Small intestine (tissue), 7 donors: ENCODE data around the gene TMEM217. TPM values are rescaled to one million over a fixed set of nuclear protein-coding genes. Genes with fewer than 3 reads are reported as not detected.
A peak's percentile ranks its signal among the peaks of the same experiment; 100 is the strongest.
"Not testable (repeated sequence)": the region's sequence is repeated elsewhere in the genome, so short reads cannot be mapped to it uniquely, and the experiment has no call there.

Experiments
- DNase-seq, 2 donors: peaks; one replicate each; pipeline versions ENCODE4 v3.0.0 to v3.0.0-alpha.2; 2013
- FAIRE-seq: peaks from 2 replicates; lab custom pipeline; 2012; peaks lifted over from hg19 to GRCh38; lab: Jason Lieb, UNC
- H3K27ac ChIP-seq, 3 donors: one replicate each; pipeline ENCODE4 v1.5.1; 2013; ENCODE audit warnings: low read length in 2 of 3, mild to moderate bottlenecking in 2 of 3, control low read depth in 1 of 3, inconsistent platforms in 1 of 3, low read depth in 1 of 3, moderate library complexity in 1 of 3
- H3K27me3 ChIP-seq, 3 donors: one replicate each; pipeline ENCODE4 v1.6.1; 2013; ENCODE audit warnings: low read length in 3 of 3, inconsistent platforms in 1 of 3; ENCODE audit not compliant: control insufficient read depth in 3 of 3, insufficient read depth in 3 of 3
- H3K36me3 ChIP-seq, 3 donors: one replicate each; pipeline ENCODE4 v1.6.1; 2013; ENCODE audit warnings: low read length in 3 of 3, inconsistent platforms in 1 of 3, low read depth in 1 of 3, mild to moderate bottlenecking in 1 of 3, moderate library complexity in 1 of 3; ENCODE audit not compliant: control insufficient read depth in 3 of 3, insufficient read depth in 2 of 3
- H3K4me1 ChIP-seq, 3 donors: one replicate each; pipeline ENCODE4 v1.6.1; 2013; ENCODE audit warnings: low read length in 2 of 3, inconsistent platforms in 1 of 3, low read depth in 1 of 3, mild to moderate bottlenecking in 1 of 3, moderate library complexity in 1 of 3; ENCODE audit not compliant: control insufficient read depth in 3 of 3, insufficient read depth in 2 of 3
- H3K4me3 ChIP-seq, 3 donors: one replicate each; pipeline ENCODE4 v1.5.1; 2013; ENCODE audit warnings: low read length in 3 of 3, control low read depth in 1 of 3, inconsistent platforms in 1 of 3, low read depth in 1 of 3, mild to moderate bottlenecking in 1 of 3, moderate library complexity in 1 of 3
- H3K9me3 ChIP-seq, 2 donors: one replicate each; pipeline ENCODE4 v1.6.1; 2013; ENCODE audit warnings: low read depth in 1 of 2, low read length in 1 of 2; ENCODE audit not compliant: control insufficient read depth in 2 of 2, insufficient read depth in 1 of 2
- WGBS, 3 donors: extraction: QIAGEN DNeasy Blood & Tissue Kit; methylation state at CpG; one replicate each; pipeline ENCODE4 v1.1.7; 2013; 5-methylcytosine and 5-hydroxymethylcytosine counted together
- polyA plus RNA-seq, 4 donors: library from polyadenylated mRNA; stranded (reverse) in 3 of 4; unstranded in 1 of 4; fragments of 200-250 nt in 3 of 4; fragments of 120-200 nt in 1 of 4; gene quantifications; one replicate each; pipeline versions ENCODE4 v1.2.1 to v1.2.3, GENCODE V29; 2013
- donor health status: healthy with polysubstance abuse.
- donor health status: control.
- donor health status: control.
- donor health status: Bipolar disorder and iron deficiency.
- donor health status: healthy.

The TMEM217 gene
- polyA plus RNA-seq, 4 donors = 0.38 to 1.6 (median 0.84) TPM

- Histone ChIP-seq H3K27ac (peak overlapping the region; percentile 63 to 79 (median 68)), H3K4me3 (no peak overlapping the region), H3K27me3 (no peaks in the 10 kb centered on the region), H3K9me3 (no peaks in the 10 kb centered on the region), H3K4me1 (peaks cover 3 to 39% (median 9%) of the 10 kb centered on the region in 3 donors), H3K36me3 (no peaks in the 10 kb centered on the region)
- DNase-seq = peak; percentile 81 to 89
- FAIRE-seq = no peak
- WGBS, 3 donors = 15 to 40% (median 28%) methylated on average over 7 of the region's 7 CpGs
Measured at GRCh38 chr6:37202788-37203491, 55.0 kb downstream of the TMEM217 start.

- H3K27me3 ChIP-seq = no peaks in the 10 kb centered on the region
- no peaks in the 10 kb centered on the region for H3K9me3 ChIP-seq
- no peak overlapping the region for H3K4me3 ChIP-seq
- FAIRE-seq (no peak), DNase-seq (no peak)
- peak overlapping the region; percentile 45 to 67 (median 48) for H3K27ac ChIP-seq
- peaks cover 3 to 39% (median 7%) of the 10 kb centered on the region in 3 donors for H3K4me1 ChIP-seq
- H3K36me3 ChIP-seq = no peaks in the 10 kb centered on the region
- 88 to 92% (median 90%) methylated on average over 1 of the region's 1 CpG for WGBS, 3 donors
Measured at GRCh38 chr6:37201726-37202125, 56.2 kb downstream of the TMEM217 start.

GRCh38 chr6:37200085-37200484 lies 57.9 kb downstream of the TMEM217 start:
- Histone ChIP-seq H3K36me3 (no peaks in the 10 kb centered on the region), H3K4me1 (peaks cover 2 to 33% (median 4%) of the 10 kb centered on the region in 3 donors), H3K9me3 (no peaks in the 10 kb centered on the region), H3K4me3 (no peak overlapping the region), H3K27ac (no peak overlapping the region), H3K27me3 (no peaks in the 10 kb centered on the region)
- DNase-seq (no peak), FAIRE-seq (no peak)
- WGBS, 3 donors = 70 to 77% (median 73%) methylated on average over 5 of the region's 5 CpGs

- H3K36me3 ChIP-seq, FAIRE-seq, H3K27ac ChIP-seq, H3K27me3 ChIP-seq, DNase-seq, H3K9me3 ChIP-seq, H3K4me1 ChIP-seq, H3K4me3 ChIP-seq: not testable (repeated sequence)
- WGBS, 3 donors = 81 to 98% (median 90%) methylated on average over 4 of the region's 4 CpGs
Measured at GRCh38 chr6:37196451-37196850, 61.5 kb downstream of the TMEM217 start.

- not testable (repeated sequence) for DNase-seq, H3K4me3 ChIP-seq, H3K27me3 ChIP-seq, H3K9me3 ChIP-seq, H3K4me1 ChIP-seq, FAIRE-seq, H3K36me3 ChIP-seq, H3K27ac ChIP-seq
- WGBS, 3 donors = 100% methylated on average over 1 of the region's 1 CpG; no CpG with 5 or more reads in 1 of the 3 donors
Measured at GRCh38 chr6:37194886-37195285, 63.1 kb downstream of the TMEM217 start.

GRCh38 chr6:37192666-37193065 lies 65.3 kb downstream of the TMEM217 start:
- H3K27me3 ChIP-seq = no peaks in the 10 kb centered on the region
- no peak overlapping the region for H3K4me3 ChIP-seq
- no peak for FAIRE-seq
- peaks cover 0 to 4% (median 3%) of the 10 kb centered on the region in 3 donors for H3K4me1 ChIP-seq
- H3K9me3 ChIP-seq = peaks cover 0 to 3% of the 10 kb centered on the region in 2 donors
- no peak overlapping the region for H3K27ac ChIP-seq
- H3K36me3 ChIP-seq = no peaks in the 10 kb centered on the region
- WGBS, 3 donors = 46 to 77% (median 48%) methylated on average over 3 of the region's 3 CpGs
- DNase-seq = peak in 1 of 2 donors; percentile 45

- FAIRE-seq = no peak
- H3K27me3 ChIP-seq = no peaks in the 10 kb centered on the region
- WGBS, 3 donors = 59 to 74% (median 66%) methylated on average over 1 of the region's 1 CpG
- H3K4me1 ChIP-seq = peaks cover 0 to 4% (median 3%) of the 10 kb centered on the region in 3 donors
- peaks cover 0 to 3% of the 10 kb centered on the region in 2 donors for H3K9me3 ChIP-seq
- H3K36me3 ChIP-seq = no peaks in the 10 kb centered on the region
- no peak overlapping the region for H3K4me3 ChIP-seq
- no peak for DNase-seq
- H3K27ac ChIP-seq = no peak overlapping the region
Measured at GRCh38 chr6:37190159-37190535, 67.8 kb downstream of the TMEM217 start.

GRCh38 chr6:37188962-37189510 lies 68.9 kb downstream of the TMEM217 start:
- DNase-seq = no peak
- no peaks in the 10 kb centered on the region for H3K27me3 ChIP-seq
- H3K9me3 ChIP-seq = peaks cover 0 to 3% of the 10 kb centered on the region in 2 donors
- 61 to 87% (median 85%) methylated on average over 2 of the region's 2 CpGs for WGBS, 3 donors
- FAIRE-seq = no peak
- no peak overlapping the region for H3K27ac ChIP-seq
- H3K4me3 ChIP-seq = no peak overlapping the region
- no peaks in the 10 kb centered on the region for H3K36me3 ChIP-seq
- H3K4me1 ChIP-seq = peaks cover 0 to 4% (median 3%) of the 10 kb centered on the region in 3 donors
